NCI-H82 treated with DMSO at 0.1 percent for 48 hours (cell line): Measurements from ENCODE around the gene EFCAB13.
"Not testable (repeated sequence)": the region's sequence is repeated elsewhere in the genome, so short reads cannot be mapped to it uniquely, and the experiment has no call there.

Experiments
- DNase-seq: peaks from one replicate; lab custom pipeline; 2025; ENCODE audit not compliant: unreplicated experiment; lab: John Stamatoyannopoulos, UW

Gene EFCAB13

DNA sequence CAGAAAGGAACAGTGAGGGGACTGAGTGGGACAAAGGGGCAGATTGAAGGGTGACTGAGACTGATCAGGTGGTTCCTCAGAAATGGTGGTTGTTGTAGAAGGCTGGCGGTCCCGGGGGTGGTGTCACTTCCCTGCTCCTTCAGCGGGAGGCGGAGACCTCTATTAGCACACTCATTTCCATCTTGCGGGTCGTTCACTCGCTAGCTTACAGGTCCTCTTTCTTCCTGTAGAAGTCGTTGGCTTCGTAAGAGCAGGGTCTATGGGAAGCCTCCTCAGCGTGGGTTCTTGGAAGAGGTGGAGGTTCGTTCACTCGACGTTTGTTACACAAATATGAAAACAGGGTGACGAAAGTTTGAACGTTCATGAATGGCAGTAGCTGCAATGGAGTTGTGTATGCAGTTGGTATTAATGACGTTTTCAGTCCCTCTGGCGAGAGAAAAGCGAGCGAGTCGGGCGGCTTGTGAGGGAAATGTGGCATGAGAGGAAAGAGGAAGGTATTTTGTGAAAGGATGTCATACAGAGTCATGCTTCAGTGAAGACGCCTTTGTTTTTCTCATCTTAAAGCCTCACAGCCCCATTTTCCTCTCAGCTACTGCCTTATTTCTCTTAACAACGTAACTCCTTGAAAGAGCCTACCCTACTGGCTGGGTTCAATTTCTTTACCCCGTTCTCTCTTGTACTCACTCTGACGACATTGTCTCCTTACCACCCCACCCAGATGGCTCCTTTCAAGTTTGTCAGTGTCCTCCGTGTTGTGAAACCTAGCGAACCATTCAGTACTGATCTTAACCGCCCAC lies 667 bp downstream of the EFCAB13 start:
- DNase-seq = no peak

GRCh38 chr17:47325176-47325575 lies 1.4 kb downstream of the EFCAB13 start:
- DNase-seq = no peak

GRCh38 chr17:47330548-47330947 lies 6.8 kb downstream of the EFCAB13 start:
- DNase-seq = no peak

DNA sequence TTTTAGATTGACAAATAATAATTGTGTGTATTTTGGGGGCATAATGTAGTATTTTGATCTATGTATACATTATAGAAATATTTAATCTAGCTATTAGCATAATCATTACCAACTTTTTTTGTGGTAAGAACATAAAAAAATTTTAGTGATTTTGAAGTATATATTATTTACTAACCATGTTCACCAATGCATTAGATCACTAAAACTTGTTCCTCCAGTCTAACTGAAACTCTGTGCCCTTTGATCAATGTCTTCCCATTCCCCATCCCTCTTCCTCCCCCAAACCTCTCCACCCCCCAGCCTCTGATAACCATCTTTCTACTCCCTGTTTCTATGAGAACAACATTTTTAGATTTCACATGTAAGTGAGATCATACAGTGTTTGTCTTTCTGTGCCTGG lies 8.5 kb downstream of the EFCAB13 start:
- no peak for DNase-seq

GRCh38 chr17:47335101-47335936 lies 11.6 kb downstream of the EFCAB13 start:
- no peak for DNase-seq

DNA sequence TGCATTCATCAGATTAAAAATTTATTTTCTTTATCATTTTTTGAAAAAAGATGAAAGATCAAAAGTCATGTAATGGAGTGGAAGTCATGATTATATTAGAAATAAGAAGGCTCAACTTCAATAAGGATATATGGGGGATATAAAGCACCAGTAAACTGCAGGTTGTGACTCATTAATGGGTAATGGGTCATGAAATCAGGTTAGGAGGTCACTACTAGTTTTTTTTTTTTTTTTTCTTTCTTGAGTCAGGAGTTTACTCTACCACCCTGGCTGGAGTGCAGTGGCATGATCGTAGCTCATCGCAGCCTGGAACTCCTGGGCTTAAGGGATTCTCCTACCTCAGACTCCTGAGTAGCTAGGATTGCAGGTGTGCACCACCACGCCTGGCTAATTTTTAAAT lies 14.3 kb downstream of the EFCAB13 start:
- DNase-seq = no peak

DNA sequence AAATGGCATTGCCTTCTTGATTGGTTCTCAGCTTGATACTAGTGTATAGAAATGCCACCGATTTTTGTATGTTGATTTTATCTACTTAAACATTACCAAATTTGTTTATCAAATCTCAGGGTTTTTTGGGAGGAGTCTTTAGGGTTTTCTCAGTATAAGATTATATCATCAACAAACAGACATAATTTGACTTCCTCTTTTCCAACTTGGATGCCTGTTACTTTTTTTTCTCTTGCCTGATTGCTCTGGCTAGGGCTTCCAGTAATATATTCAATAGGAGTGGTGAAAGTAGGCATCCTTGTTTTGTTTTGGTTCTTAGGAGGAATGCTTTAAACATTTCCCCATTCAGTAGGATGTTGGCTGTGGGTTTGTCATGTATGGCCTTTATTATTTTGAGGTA lies 29.1 kb downstream of the EFCAB13 start:
- no peak for DNase-seq

- no peak for DNase-seq
Observed at GRCh38 chr17:47358652-47359051, 34.9 kb downstream of the EFCAB13 start.

GRCh38 chr17:47363171-47363570 lies 39.4 kb downstream of the EFCAB13 start:
- DNase-seq = no peak

DNA sequence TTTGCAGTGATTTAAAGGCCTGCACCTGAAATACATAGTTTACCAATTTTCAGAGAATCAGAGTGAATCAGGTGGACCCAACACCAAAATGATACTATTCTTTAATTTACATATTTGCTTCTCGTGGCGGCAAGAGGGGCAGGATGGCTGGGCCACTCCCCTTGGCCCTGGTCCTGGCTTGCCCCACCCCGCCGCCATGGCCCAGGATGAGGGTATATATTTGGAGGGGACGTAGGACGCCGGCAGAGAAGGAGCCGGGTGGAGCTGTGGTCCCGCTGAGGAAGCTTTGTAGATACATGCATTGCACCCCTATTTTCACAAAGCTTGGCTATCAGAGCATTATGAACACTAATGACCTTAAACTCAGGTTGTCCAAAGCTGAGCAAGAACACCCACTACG lies 43.5 kb downstream of the EFCAB13 start:
- no peak for DNase-seq

DNA sequence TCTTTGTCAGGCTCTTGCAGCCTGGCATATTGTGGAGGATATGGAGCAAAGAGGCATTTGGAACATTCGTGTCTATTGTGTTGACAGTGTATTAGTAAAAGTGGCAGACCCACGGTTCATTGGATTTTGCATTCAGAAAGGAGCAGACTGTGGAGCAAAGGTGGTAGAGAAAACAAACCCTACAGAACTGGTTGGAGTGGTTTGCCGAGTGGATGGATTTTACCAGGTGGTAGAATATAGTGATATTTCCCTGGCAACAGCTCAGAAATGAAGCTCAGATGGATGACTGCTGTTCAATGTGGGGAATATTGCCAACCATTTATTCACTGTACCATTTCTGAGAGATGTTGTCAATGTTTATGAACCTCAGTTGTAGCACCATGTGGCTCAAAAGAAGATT lies 44.5 kb downstream of the EFCAB13 start:
- no peak for DNase-seq

DNA sequence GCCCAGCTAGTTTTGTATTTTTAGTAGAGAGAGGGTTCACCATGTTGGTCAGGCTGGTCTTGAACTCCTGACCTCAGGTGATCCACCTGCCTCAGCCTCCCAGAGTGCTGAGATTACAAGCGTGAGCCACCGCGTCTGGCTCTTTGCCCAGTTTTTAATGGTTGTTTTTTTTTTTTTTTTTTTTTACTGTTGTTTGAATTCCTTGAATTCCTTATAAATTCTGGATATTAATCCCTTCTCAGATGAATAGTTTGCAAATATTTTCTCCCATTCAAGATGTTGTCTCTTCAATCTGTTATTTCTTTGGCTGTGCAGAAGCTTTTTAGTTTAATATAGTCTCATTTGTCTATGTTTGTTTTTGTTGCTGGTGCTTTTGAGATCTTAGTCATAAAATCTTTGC lies 47.1 kb downstream of the EFCAB13 start:
- not testable (repeated sequence) for DNase-seq

- no peak for DNase-seq
Observed at GRCh38 chr17:47373002-47373401, 49.2 kb downstream of the EFCAB13 start.

DNA sequence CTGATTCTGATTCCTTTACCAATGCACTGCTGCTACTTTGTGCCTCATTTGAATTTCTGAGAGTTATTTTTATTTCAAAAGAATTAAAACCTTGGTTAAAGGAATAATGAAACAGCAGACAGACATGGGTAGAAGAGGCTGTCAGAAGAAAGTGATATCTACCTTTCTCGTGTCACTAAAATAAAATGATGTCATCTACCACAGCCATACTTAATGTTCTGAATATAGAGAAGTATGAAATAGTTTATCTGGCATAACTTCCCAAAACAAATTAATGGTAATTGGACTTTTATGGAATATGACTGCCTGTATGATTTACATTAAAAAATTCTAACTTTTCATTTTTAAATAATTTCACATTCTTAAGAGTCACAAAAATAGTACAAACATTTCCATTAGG lies 52.5 kb downstream of the EFCAB13 start:
- no peak for DNase-seq

- no peak for DNase-seq
Observed at GRCh38 chr17:47388825-47389224, 65.1 kb downstream of the EFCAB13 start.

DNA sequence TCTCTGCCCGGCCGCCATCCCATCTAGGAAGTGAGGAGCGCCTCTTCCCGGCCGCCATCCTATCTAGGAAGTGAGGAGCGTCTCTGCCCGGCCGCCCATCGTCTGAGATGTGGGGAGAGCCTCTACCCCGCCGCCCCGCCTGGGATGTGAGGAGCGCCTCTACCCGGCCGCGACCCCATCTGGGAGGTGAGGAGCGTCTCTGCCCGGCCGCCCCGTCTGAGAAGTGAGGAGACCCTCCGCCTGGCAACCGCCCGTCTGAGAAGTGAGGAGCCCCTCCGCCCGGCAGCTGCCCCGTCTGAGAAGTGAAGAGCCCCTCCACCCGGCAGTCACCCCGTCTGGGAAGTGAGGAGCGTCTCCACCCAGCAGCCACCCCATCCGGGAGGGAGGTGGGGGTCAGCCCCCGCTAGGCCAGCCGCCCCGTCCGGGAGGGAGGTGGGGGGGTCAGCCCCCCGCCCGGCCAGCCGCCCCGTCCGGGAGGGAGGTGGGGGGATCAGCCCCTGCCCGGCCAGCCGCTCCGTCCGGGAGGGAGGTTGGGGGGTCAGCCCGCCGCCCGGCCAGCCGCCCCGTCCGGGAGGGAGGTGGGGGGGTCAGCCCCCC lies 73.9 kb downstream of the EFCAB13 start:
- not testable (repeated sequence) for DNase-seq

GRCh38 chr17:47400333-47400732 lies 76.6 kb downstream of the EFCAB13 start:
- no peak for DNase-seq

- DNase-seq = no peak
Observed at GRCh38 chr17:47401100-47401499, 77.3 kb downstream of the EFCAB13 start.

GRCh38 chr17:47404006-47404405 lies 80.3 kb downstream of the EFCAB13 start:
- DNase-seq = no peak

- no peak for DNase-seq
Observed at GRCh38 chr17:47404875-47405274, 81.1 kb downstream of the EFCAB13 start.

- DNase-seq = no peak
Observed at GRCh38 chr17:47413872-47414271, 90.1 kb downstream of the EFCAB13 start.

DNA sequence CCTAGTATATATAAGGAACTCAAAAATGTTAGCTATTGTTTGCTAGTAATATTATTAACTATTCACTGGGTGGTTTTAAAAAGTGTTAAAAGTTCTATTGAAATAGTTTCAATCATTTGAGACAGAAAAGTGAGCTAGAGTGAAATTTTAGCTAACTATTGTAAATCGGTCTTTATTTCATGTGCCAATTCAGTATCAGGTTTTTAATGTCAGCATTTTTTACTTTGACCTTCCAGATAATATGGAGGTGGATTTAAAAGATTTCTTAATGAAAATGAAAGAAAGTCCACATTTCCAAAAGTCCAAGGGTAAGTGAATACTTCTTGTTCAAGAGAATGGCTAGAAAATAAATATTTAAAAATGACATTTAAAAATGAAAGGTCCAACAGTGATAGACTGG lies 90.9 kb downstream of the EFCAB13 start:
- DNase-seq = no peak
